ENCODE measurements around the gene LPP.
"Not testable (repeated sequence)": the region's sequence is repeated elsewhere in the genome, so short reads cannot be mapped to it uniquely, and the experiment has no call there.

Gene LPP

GRCh38 chr3:188407158-188407880 is 253.4 kb downstream of the LPP start:
- no peak for FAIRE-seq

GRCh38 chr3:188408831-188409230 is 254.9 kb downstream of the LPP start:
- no peak for FAIRE-seq

DNA sequence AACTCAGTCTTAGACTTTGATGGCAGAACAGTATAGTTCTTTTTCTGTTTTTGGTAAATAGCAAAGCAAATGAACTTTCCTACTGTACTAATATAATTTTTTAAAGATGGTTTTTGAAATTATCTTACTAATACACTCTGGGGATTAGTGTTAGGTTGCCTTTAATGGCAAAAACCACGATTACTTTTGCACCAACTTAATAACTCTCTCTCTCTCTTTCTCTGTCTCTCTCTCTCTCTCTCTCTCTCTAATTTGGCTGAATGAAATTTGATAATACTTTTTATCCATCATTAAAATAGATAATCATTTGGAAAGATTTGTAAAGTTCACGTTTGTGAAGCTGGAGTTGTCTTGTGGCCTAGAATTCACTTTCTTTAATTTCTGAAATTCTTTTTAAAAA is 257.8 kb downstream of the LPP start:
- no peak for FAIRE-seq

GRCh38 chr3:188415196-188415595 is 261.2 kb downstream of the LPP start:
- FAIRE-seq: no peak

GRCh38 chr3:188416041-188416440 is 262.1 kb downstream of the LPP start:
- FAIRE-seq: no peak

DNA sequence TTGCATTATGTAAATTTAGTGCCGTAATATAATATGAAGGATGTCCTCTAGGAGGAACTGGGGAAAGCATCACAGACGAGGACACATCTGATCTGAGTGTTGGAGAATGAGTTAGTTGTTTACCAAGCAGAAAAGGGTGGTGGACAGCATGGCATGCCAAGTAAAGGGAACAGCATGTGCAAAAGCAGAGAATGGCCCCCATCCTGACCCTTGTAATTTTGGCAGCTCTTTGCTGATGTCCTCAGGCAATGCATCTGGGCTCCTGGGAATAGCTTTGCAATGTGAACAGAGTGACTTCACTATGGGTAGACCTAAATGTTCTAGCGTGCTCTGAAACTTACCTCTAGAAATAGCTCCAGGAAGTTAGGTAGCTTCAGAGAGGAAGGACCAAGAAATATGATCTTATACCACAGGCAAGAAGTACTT is 263.3 kb downstream of the LPP start:
- FAIRE-seq: no peak

GRCh38 chr3:188417766-188418165 is 263.8 kb downstream of the LPP start:
- FAIRE-seq: no peak

DNA sequence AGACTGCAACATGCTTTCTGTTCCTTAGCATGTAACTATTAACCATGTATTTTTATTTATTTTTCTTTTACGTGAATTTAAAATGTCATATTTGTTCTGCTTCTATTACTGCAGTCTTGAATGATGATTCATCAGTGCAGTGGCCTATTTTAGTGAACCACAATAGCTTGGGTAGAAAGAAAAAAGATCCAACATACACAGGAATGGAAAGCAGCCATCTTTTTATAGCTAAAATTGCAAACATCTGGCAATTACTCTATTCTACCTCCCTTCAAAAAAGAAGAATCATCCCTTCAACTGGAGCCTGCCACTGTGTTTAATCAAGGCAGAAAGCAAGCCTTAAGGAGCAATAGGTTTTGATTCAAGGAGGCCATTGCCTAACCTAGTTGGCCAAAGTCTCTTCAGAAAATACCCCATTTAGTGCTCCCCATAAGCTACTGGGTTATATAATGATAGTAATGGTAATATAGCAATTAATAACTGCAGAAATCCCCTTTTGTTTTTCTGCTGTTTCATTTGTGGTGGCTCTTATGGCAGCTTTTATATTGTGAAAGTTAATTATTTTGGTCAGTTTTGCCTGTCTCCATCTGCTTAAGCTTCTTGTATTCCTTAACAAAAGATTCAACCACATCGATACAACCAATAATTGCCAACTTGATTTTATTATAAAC is 267.3 kb downstream of the LPP start:
- FAIRE-seq: no peak

GRCh38 chr3:188421836-188422540 is 268.0 kb downstream of the LPP start:
- no peak for FAIRE-seq

DNA sequence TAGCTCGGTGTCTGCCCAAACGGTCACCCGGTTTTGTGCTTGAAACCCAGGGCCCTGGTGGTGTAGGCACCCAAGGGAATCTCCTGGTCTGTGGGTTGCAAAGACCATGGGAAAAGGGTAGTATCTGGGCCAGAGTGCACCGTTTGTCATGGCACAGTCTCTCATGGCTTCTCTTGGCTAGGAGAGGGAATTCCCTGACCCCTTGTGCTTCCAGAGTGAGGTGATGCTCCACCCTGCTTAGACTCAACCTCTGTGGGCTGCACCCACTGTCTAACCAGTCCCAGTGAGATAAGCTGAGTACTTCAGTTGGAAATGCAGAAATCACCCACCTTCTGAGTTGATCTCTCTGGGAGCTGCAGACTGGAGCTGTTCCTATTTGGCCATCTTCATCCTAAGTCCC is 274.0 kb downstream of the LPP start:
- FAIRE-seq: not testable (repeated sequence)

GRCh38 chr3:188431040-188431439 is 277.1 kb downstream of the LPP start:
- FAIRE-seq: no peak

- no peak for FAIRE-seq
Measured at GRCh38 chr3:188431553-188431952, 277.6 kb downstream of the LPP start.

- no peak for FAIRE-seq
Measured at GRCh38 chr3:188432802-188433520, 279.0 kb downstream of the LPP start.

GRCh38 chr3:188433521-188434150 is 279.7 kb downstream of the LPP start:
- FAIRE-seq: no peak

GRCh38 chr3:188434594-188434993 is 280.6 kb downstream of the LPP start:
- no peak for FAIRE-seq

DNA sequence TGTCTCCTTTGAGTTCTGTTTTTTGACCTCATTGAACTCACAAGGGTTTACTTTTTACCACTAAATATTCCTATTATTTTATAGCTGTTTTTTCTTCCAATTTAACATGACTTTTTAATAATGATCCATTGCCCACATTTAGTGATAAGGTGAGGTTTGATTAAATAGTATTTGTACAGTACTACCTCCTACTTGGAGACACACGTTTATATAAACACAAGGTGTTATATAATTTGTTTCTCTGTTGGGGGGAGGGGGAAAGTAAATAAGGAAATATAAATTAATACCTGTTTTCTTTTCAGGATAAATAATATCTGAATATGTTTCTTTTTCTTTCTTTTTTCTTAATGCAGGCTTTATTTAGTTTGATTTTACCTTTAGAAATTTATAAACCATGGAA is 281.3 kb downstream of the LPP start:
- FAIRE-seq: no peak

GRCh38 chr3:188437926-188438325 is 284.0 kb downstream of the LPP start:
- FAIRE-seq: no peak

DNA sequence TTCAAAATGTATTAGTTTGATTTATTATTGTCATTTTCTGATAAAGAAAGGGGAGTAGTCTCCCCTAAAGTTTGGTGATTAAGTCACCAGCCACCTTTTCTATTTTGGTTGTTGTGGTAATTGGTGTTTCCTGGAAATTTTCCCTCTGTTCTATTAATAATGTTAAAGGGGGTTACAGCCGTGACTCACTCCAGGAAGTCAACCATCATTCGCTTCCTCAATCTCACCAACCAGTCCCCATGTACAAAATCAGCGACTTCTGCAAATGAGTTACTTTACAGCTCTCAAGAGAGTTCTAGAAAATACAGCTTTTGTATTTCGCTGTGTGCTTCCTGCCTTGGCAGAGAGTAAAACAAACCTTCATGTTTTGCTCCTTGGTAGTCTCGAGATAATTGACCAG is 285.1 kb downstream of the LPP start:
- FAIRE-seq: no peak

GRCh38 chr3:188440340-188440972 is 286.5 kb downstream of the LPP start:
- FAIRE-seq: no peak

GRCh38 chr3:188442430-188442829 is 288.5 kb downstream of the LPP start:
- FAIRE-seq: no peak

- FAIRE-seq: not testable (repeated sequence)
Measured at GRCh38 chr3:188445175-188445574, 291.2 kb downstream of the LPP start.

GRCh38 chr3:188446014-188446413 is 292.1 kb downstream of the LPP start:
- FAIRE-seq: no peak
